ENCODE measurements around the gene CHN2. TPM values are rescaled to one million over a fixed set of nuclear protein-coding genes. Genes with fewer than 3 reads are reported as not detected.

CHN2 gene
- total RNA-seq, 1 experiment from 2014 or later: 5.1 TPM

DNA sequence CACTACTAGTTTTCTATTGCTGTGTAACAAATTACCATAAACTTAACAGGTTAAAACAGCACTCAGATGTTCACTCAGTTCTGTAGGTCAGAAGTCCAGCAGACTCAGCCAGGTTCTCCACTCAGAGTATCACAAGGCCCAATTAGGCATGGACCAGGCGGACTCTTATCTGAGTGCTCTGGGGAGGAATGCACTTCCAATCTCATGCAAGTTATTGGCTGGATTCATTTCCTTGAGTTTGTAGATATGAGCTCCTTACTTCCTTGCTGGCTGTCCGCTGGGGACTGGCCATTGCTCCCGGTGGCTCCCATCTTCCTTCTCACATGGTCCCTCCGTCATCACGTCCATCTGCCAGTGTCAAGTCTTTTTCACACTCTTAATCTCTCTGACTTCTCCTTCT, 232.0 kb downstream of the CHN2 start:
- TF ChIP-seq, protein P1, sequence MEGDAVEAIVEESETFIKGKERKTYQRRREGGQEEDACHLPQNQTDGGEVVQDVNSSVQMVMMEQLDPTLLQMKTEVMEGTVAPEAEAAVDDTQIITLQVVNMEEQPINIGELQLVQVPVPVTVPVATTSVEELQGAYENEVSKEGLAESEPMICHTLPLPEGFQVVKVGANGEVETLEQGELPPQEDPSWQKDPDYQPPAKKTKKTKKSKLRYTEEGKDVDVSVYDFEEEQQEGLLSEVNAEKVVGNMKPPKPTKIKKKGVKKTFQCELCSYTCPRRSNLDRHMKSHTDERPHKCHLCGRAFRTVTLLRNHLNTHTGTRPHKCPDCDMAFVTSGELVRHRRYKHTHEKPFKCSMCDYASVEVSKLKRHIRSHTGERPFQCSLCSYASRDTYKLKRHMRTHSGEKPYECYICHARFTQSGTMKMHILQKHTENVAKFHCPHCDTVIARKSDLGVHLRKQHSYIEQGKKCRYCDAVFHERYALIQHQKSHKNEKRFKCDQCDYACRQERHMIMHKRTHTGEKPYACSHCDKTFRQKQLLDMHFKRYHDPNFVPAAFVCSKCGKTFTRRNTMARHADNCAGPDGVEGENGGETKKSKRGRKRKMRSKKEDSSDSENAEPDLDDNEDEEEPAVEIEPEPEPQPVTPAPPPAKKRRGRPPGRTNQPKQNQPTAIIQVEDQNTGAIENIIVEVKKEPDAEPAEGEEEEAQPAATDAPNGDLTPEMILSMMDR (IDR thresholded peaks at IDR 0.05; ENCODE audit: unreplicated experiment): no peak
- no peak for DNase-seq (ENCODE audit: unreplicated experiment)
- Mint-ChIP-seq H3K4me3 (ENCODE audit: unreplicated experiment) (no peak overlapping the region), H3K27ac (ENCODE audit: low read depth, unreplicated experiment) (no peak overlapping the region), H3K9me3 (ENCODE audit: unreplicated experiment) (no peaks in the 10 kb centered on the region), H3K4me1 (ENCODE audit: insufficient read depth, unreplicated experiment) (no peaks in the 10 kb centered on the region), H3K36me3 (ENCODE audit: insufficient read depth, unreplicated experiment) (no peaks in the 10 kb centered on the region), H3K27me3 (ENCODE audit: insufficient read depth, unreplicated experiment) (no peaks in the 10 kb centered on the region)
- intact Hi-C loops (cut with micrococcal nuclease): no loop called here
- ChIA-PET CTCF (interaction anchor here (0.6 kb wide), 1 partner anchor 500 kb away, joined by 3 read pairs; no protein-coding TSS in a partner anchor), POLR2A (no interaction called here)
- no TSS peak for BruUV-seq (replicated peaks)

DNA sequence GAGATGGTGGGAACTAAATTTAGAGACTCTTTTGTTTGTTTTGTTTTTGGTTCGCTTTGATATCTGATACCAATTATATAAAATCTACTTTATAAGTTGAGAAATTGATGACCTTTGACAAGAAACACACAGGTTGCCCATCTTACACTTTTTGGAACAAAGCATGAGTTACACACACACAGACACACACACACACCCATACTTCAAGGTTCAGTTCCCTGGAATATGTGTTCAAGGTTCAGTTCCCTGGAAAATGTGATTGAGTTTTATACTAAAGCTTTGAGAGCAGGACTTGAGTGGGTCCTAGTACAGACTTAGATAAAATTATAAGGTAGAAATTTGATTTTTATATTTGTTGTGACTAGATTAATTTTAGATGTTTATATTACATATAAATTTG, 234.8 kb downstream of the CHN2 start:
- no peak overlapping the region for H3K4me3 Mint-ChIP-seq (ENCODE audit: unreplicated experiment)
- ChIA-PET POLR2A (interaction anchor here (1.2 kb wide), 1 partner anchor 15 kb away, joined by 6 read pairs; no protein-coding TSS in a partner anchor), CTCF (interaction anchor here (0.6 to 1.2 kb wide), 2 partner anchors 16 to 316 kb away, joined by 3 read pairs; no protein-coding TSS in a partner anchor)
- intact Hi-C loops (cut with micrococcal nuclease): no loop called here
- H3K36me3 Mint-ChIP-seq (ENCODE audit: insufficient read depth, unreplicated experiment): no peaks in the 10 kb centered on the region
- TF ChIP-seq, protein P1 (IDR thresholded peaks at IDR 0.05; ENCODE audit: unreplicated experiment): no peak
- no peaks in the 10 kb centered on the region for H3K27me3 Mint-ChIP-seq (ENCODE audit: insufficient read depth, unreplicated experiment)
- no TSS peak for BruUV-seq (replicated peaks)
- no peak overlapping the region for H3K27ac Mint-ChIP-seq (ENCODE audit: low read depth, unreplicated experiment)
- DNase-seq (ENCODE audit: unreplicated experiment): no peak
- H3K4me1 Mint-ChIP-seq (ENCODE audit: insufficient read depth, unreplicated experiment): no peaks in the 10 kb centered on the region
- H3K9me3 Mint-ChIP-seq (ENCODE audit: unreplicated experiment): no peaks in the 10 kb centered on the region

DNA sequence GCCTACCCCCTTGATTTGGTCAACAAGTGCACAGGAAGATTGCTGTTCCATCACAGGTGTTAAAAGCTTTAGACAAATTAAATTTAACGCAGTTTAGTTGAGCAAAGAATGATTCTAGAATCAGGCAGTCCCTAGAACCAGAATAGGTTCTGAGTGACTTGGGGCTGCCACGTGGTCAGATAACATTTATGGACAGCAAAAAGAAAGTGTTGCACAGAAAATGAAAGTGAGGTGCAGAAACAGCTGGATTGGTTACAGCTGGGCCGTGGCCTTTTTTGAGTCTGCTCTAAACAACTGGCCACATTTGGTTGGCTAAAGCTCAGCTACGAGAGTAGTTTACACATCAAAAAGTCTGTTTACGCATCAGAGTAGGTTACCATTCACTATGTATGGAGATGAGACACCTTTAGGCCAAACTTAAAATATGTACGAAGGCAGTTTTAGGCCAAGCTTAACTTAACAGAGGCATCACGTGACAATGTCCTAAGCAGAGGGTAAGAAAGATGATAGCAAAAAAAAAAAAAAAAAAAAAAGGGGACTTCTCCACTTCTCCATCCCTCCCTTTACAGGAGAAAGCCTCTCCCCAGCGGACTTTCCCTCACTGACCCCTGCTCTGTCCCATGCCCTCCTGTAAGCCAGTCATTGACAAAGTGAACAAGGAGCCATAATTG, 235.8 kb downstream of the CHN2 start:
- Mint-ChIP-seq H3K36me3 (ENCODE audit: insufficient read depth, unreplicated experiment) (no peaks in the 10 kb centered on the region), H3K27me3 (ENCODE audit: insufficient read depth, unreplicated experiment) (no peaks in the 10 kb centered on the region), H3K4me3 (ENCODE audit: unreplicated experiment) (no peak overlapping the region), H3K9me3 (ENCODE audit: unreplicated experiment) (no peaks in the 10 kb centered on the region), H3K27ac (ENCODE audit: low read depth, unreplicated experiment) (no peak overlapping the region), H3K4me1 (ENCODE audit: insufficient read depth, unreplicated experiment) (no peaks in the 10 kb centered on the region)
- ChIA-PET CTCF (no interaction called here), POLR2A (interaction anchor here (0.9 kb wide), 1 partner anchor 59 kb away, joined by 3 read pairs; no protein-coding TSS in a partner anchor)
- intact Hi-C loops (cut with micrococcal nuclease): no loop called here
- DNase-seq (ENCODE audit: unreplicated experiment): no peak
- BruUV-seq (replicated peaks): no TSS peak
- TF ChIP-seq, protein P1 (IDR thresholded peaks at IDR 0.05; ENCODE audit: unreplicated experiment): no peak

DNA sequence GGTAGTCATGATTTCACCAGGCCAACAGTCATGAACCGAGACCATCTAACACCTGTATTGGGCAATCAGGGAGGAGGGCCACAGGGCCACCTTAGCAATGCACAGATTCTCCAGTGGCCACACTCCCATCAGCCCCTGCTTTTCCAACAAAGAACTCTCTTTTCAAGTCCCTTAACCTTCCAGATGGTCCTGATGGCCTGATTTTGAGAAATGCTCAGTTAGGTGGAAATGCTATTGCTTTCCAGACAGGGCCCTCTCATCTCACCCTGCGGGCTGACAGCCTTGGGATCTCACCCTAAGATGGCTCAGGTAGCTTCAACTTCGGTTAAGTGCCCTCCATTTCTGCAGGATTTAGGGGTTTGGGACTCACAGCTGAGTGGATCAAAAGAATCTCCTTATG, 237.1 kb downstream of the CHN2 start:
- BruUV-seq (replicated peaks): no TSS peak

More for the DNA sequence above, 237.1 kb downstream of the CHN2 start:
- ChIA-PET POLR2A (no interaction called here), CTCF (interaction anchor here (1.2 kb wide), 1 partner anchor 19 kb away, joined by 3 read pairs; no protein-coding TSS in a partner anchor)
- Mint-ChIP-seq H3K4me3 (ENCODE audit: unreplicated experiment) (no peak overlapping the region), H3K27me3 (ENCODE audit: insufficient read depth, unreplicated experiment) (no peaks in the 10 kb centered on the region), H3K27ac (ENCODE audit: low read depth, unreplicated experiment) (no peak overlapping the region), H3K4me1 (ENCODE audit: insufficient read depth, unreplicated experiment) (no peaks in the 10 kb centered on the region), H3K36me3 (ENCODE audit: insufficient read depth, unreplicated experiment) (no peaks in the 10 kb centered on the region), H3K9me3 (ENCODE audit: unreplicated experiment) (no peaks in the 10 kb centered on the region)
- intact Hi-C loops (cut with micrococcal nuclease): no loop called here
- TF ChIP-seq, protein P1 (IDR thresholded peaks at IDR 0.05; ENCODE audit: unreplicated experiment): no peak
- no peak for DNase-seq (ENCODE audit: unreplicated experiment)
